ENCODE results near the gene NSMCE1. TPM values are rescaled to one million over a fixed set of nuclear protein-coding genes. Genes with fewer than 3 reads are reported as not detected.

NSMCE1 gene
- total and polyA plus RNA-seq, 2 of the 4 experiments (the other 2 are of a cell fraction) = 47.5 to 120 TPM

GRCh38 chr16:27199235-27199586 lies 69.4 kb downstream of the NSMCE1 start:
- Histone ChIP-seq H2BK20ac (ENCODE audit: low read depth, low read length) (no peak overlapping the region), H3K9me1 (ENCODE audit: insufficient read depth, low read length) (peaks cover 3% of the 10 kb centered on the region), H3K9ac (ENCODE audit: low read depth, low read length) (no peak overlapping the region), H3K18ac (ENCODE audit: low read depth, low read length) (no peak overlapping the region), H3K4me3 (ENCODE audit: insufficient read depth, low read depth, low read length) (no peak overlapping the region), H2BK120ac (ENCODE audit: low read depth, low read length) (no peak overlapping the region), H3K27me3 (ENCODE audit: control insufficient read depth, insufficient read depth, low read length) (peaks cover 19% of the 10 kb centered on the region), H3K14ac (replicated peaks; ENCODE audit: low read depth, low read length) (no peak overlapping the region), H4K8ac (ENCODE audit: low read depth in 2 of 2, low read length in 2 of 2) (no peak overlapping the region), H3K4me2 (ENCODE audit: low read depth, low read length) (no peak overlapping the region), H2AK5ac (ENCODE audit: low read depth, low read length) (no peak overlapping the region), H3K4me1 (ENCODE audit: control insufficient read depth, insufficient read depth, low read length) (peaks cover 2% of the 10 kb centered on the region), H4K91ac (ENCODE audit: insufficient read depth, low read depth, low read length) (no peak overlapping the region), H2BK15ac (ENCODE audit: low read depth, low read length) (no peak overlapping the region), H4K20me1 (ENCODE audit: insufficient read depth, low read length) (no peaks in the 10 kb centered on the region), H2AK9ac (replicated peaks; ENCODE audit: low read depth, low read length, poor library complexity) (no peak overlapping the region), H4K5ac (ENCODE audit: low read depth, low read length) (no peak overlapping the region), H3K27ac (ENCODE audit: insufficient read depth, low read length) (no peak overlapping the region), H3K9me3 (ENCODE audit: control insufficient read depth, insufficient read depth, low read length) (no peaks in the 10 kb centered on the region), H3K56ac (ENCODE audit: extremely low read depth, insufficient read depth, low read length) (no peak overlapping the region), H3K79me1 (ENCODE audit: low read depth in 1 of 2, low read length in 2 of 2) (peaks cover 4 to 8% of the 10 kb centered on the region in 2 experiments; a peak in 2 of 4 replicates), H3K36me3 (ENCODE audit: control insufficient read depth, insufficient read depth, low read length) (no peaks in the 10 kb centered on the region), H3K4ac (ENCODE audit: low read depth, low read length) (no peak overlapping the region), H3K23ac (ENCODE audit: low read depth, low read length) (no peak overlapping the region), H2BK5ac (ENCODE audit: low read depth, low read length, poor library complexity, severe bottlenecking) (no peak overlapping the region), H2AFZ (replicated peaks; ENCODE audit: low read length, poor library complexity) (no peak overlapping the region)
- CTCF ChIA-PET = interaction anchor here (0.6 kb wide), 1 partner anchor 169 kb away, joined by 5 read pairs; no protein-coding TSS in a partner anchor
- no peak for ATAC-seq (ENCODE audit: low read depth)
- BruUV-seq (replicated peaks) = no TSS peak
- intact Hi-C loops (cut with micrococcal nuclease) = no loop called here
- POLR2A ChIA-PET (ENCODE audit: unreplicated experiment) = no interaction called here
- no peak for DNase-seq
- TF ChIP-seq USF2 (IDR thresholded peaks at IDR 0.05; ENCODE audit: low read depth, low read length) (no peak), MAZ (IDR thresholded peaks at IDR 0.05; ENCODE audit: borderline replicate concordance, low read depth, low read length) (no peak), MAFK (IDR thresholded peaks at IDR 0.05; ENCODE audit: low read depth, low read length) (no peak), RCOR1 (IDR thresholded peaks at IDR 0.05; ENCODE audit: insufficient replicate concordance, low read length) (no peak), SMC3 (IDR thresholded peaks at IDR 0.05; ENCODE audit: low read depth, low read length) (no peak), MXI1 (IDR thresholded peaks at IDR 0.05; ENCODE audit: borderline replicate concordance, low read depth, low read length) (no peak), FOS (IDR thresholded peaks at IDR 0.05; ENCODE audit: low read depth, low read length) (no peak), CHD1 (IDR thresholded peaks at IDR 0.05; ENCODE audit: low read depth, low read length) (no peak), CEBPB (IDR thresholded peaks at IDR 0.05; ENCODE audit: low read depth, low read length) (no peak), ELK1 (IDR thresholded peaks at IDR 0.05; ENCODE audit: borderline replicate concordance, low read depth, low read length) (no peak), NFE2L2 (IDR thresholded peaks at IDR 0.05; ENCODE audit: low read depth, low read length) (no peak), BHLHE40 (IDR thresholded peaks at IDR 0.05; ENCODE audit: low read depth, low read length) (no peak)
- no CpG with 5 or more reads among the region's 3 CpGs for WGBS, 2 experiments (ENCODE audit: extremely low coverage in 2 of 2, insufficient read length in 1 of 2)
- dilution Hi-C loops (cut with HindIII; ENCODE audit: low sequenced_read_pairs, unreplicated experiment) = no loop called here
- in situ Hi-C loops (cut with MboI; ENCODE audit: low sequenced_read_pairs) = no loop called here
